GM18858 (cell line): Measurements from ENCODE around the gene SPOCK1.

Experiments used
- ATAC-seq: cut with Tn5 transposase; IDR thresholded peaks from one replicate; pipeline ENCODE4 v1.9.1; 2021; ENCODE audit not compliant: unreplicated experiment

Gene SPOCK1

DNA sequence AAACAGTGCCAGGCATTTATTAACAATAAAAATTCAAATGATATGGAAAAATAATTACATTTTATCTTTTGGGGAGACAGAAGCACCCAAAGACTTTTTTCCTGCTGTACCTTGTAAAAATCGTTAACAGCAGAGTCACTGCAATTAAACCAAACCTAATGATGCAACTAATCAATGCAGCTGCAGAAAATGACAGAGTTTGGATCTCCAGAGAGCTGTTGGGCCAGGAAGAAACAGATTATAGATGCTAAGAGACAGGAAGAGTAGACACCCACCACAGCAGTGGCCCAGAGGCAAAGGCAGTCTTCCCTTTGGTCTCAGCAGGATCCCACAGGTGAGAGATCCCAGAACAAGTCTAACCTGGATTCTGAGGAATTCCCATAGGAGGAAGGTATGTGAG is 53.0 kb downstream of the SPOCK1 start:
- no peak for ATAC-seq

DNA sequence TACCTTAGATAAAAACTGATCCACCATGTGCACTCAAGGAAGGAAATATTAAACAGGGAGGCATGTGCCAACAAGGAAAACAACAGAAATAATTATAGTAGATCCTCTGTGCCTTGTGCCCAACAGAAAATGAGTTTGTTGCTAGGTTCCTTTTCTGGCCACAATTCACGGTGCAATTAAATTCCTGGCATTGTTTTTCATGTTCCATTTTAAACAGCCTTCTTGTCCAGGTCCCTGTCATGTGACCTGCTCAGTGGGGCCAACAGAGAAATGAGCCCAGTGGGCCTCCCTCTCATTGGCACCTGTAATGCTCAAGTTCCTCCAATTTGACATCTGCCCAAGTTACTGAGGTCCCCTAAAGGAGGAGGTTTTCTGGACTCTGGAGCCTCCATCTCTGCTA is 56.5 kb downstream of the SPOCK1 start:
- no peak for ATAC-seq

DNA sequence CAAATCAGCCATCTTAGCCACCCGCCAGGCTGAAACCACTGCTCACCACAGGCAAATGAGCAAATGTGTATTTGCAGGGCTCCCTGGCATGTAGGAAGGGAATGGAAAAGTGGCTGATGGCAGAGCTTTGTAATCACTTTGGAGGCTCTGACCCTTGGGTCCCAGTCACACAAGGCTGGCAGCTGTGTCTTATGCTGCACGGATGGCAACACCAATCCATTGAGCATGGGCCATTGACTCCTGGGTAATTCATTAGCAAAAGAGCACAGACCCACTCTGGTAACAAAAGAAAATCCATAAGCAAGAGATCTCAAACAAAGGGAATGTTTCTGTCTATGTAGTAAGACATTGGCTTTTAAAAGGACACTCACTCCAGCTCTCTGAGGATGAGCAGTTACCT is 57.6 kb downstream of the SPOCK1 start:
- ATAC-seq: no peak

GRCh38 chr5:137440795-137441194 is 58.3 kb downstream of the SPOCK1 start:
- no peak for ATAC-seq

GRCh38 chr5:137439645-137440044 is 59.5 kb downstream of the SPOCK1 start:
- ATAC-seq: no peak

DNA sequence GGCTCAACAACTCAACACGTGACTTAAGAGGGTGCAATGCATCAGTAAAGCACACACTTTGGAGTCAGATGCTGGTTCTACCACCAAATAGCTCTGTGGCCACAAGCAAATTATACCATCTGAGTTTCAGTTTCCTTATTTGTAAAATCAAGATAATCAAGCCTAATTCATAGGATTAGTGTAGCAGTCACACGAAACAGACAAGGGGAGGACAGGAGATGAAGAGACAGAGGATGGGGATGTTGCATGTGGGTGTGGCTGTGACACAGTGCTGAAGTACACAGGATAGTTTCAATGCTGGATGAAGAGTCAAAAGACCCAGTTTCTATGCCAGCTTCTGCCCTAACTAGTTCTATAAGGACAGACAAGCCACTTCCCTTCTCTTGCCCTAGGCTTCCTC is 60.2 kb downstream of the SPOCK1 start:
- no peak for ATAC-seq

DNA sequence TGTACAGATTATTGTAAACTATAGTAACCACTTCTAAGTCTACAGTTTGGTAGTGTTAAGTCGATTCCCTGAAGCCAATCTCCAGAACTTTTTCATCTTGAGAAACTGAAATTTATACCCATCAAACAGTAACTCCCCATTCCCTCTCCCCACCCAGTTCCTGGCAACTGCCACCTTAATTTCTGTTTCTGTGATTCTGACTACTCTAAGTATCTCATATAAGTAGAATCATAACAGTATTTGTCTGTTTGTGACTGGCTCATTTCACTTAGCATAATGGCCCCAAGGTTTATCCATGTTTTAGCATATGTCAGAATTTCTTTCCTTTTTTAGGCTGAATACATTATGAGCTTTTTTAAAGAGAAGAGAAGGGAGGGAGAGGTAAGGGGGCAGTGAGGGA is 61.4 kb downstream of the SPOCK1 start:
- ATAC-seq: no peak

GRCh38 chr5:137433539-137433938 is 65.6 kb downstream of the SPOCK1 start:
- ATAC-seq: no peak

DNA sequence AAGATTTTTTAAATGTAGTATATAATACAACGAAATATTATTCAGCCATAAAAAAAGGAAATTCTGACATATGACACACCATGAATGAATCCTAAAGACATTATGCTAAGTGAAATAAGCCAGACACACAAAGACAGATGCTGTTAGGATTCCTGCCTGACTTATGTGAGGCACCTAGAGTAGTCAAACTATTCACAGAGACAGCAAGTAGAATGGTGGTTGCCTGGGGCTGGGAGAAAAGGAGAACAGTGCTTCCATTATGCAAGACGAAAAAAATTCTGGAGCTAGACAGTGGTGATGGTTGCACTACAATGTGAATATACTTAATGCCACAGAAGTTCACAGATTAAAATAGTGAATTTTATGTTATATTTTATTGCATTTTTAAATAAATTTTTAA is 66.8 kb downstream of the SPOCK1 start:
- no peak for ATAC-seq

GRCh38 chr5:137431051-137431450 is 68.1 kb downstream of the SPOCK1 start:
- no peak for ATAC-seq

DNA sequence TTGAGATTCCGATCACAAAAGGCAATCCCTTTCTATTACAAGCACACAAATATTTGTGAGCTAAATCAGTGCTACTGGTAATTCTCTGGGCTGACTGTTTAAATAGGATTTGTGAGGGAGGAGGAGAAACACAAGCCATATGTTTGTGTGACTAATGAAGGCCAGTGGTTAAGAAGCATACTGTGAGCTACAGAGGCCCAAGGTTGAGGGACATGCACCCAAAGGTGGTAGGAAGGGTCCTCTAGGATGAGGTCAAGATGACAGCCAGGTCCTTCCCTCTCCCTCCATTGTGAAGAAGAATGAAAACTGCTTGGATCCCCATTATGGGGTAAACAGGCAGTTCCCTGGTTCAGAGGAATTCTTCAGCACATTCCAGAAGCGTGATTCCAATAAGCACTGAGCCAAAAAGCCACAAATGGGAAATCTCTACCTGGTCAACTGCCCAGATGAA is 83.9 kb downstream of the SPOCK1 start:
- no peak for ATAC-seq

DNA sequence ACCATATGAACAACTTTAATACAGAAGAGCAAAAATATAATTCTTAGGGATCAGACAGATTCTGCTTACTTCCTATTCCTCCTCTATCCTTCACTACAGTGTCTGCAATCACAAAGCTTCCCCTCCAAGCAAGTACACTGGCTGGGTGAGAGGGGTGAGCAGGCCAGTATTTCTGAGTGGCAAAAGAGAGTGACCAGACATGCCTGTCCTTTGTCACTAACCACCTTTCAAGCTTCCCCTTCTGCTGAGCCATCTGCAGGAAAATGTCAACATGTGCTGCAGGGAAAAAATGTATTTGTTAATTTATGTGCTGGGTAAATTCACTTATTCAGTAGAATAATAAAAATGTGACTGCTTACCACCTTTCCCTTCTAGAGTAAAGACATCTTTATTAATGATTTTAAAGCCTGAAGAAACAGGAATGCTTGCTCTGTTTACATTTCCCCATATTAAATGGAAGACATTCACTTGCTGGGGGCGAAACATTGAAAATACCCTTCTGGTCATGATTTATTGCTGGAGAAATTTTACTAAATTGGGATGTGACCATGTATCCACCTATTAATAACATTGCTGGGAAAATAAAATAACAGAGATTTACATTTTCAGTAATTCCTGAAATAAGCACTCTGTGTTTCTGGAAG is 84.9 kb downstream of the SPOCK1 start:
- no peak for ATAC-seq

- no peak for ATAC-seq
Observed at GRCh38 chr5:137412136-137412535, 87.0 kb downstream of the SPOCK1 start.

DNA sequence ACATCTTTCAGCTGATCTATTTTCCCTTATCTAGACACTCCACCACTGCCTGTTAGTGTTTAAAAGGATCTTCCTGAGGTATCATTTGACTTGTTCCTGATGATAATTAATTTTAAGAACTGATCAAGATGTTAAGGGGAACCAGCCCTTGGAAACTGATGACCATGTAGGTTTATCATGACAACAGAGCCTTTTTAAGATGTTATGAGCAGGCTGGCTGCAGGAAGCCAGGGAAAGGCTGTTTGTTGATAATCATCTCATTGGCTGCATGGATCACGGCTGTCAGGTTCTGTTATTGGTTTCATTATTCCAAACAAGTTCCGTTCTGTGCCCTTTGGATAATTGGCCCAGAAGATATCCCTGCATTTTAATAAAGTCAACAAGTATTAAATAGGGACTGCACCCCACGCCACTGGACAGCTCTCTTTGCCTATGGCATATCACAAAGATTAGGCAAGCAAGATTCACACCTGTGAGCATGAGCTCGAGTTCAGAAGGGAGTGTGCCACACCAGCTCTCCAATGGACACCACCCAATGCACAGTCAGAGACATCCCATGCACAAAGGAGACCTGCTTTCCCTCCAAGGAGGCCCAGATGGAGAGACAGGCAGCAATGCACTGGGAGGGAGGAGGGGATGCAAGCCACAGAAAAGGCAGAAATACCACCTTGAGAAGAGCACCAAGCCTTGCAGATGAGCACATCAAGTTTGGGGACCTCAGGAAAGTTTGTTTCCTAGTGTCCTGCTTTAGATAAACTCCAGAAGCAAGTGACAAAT is 88.7 kb downstream of the SPOCK1 start:
- no peak for ATAC-seq

DNA sequence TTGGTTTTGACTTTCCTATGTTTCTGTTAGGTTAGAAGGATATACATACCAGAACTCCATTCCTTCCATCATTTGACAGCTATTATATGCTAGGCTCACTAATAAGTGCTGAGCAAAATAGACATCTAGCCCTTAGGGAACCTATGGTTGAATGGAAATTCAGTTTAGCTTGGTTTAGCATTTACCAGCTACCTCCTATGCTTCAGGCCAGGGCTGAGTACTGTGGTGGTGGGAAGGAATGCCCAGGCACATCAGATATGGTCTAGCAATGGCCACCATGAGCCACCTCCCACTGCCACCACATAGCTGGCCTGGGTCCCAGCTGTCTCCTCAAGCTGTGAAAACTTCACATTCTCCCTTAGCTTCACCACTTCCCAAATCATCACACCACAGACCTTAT is 89.4 kb downstream of the SPOCK1 start:
- no peak for ATAC-seq

- no peak for ATAC-seq
Observed at GRCh38 chr5:137407090-137407489, 92.0 kb downstream of the SPOCK1 start.

DNA sequence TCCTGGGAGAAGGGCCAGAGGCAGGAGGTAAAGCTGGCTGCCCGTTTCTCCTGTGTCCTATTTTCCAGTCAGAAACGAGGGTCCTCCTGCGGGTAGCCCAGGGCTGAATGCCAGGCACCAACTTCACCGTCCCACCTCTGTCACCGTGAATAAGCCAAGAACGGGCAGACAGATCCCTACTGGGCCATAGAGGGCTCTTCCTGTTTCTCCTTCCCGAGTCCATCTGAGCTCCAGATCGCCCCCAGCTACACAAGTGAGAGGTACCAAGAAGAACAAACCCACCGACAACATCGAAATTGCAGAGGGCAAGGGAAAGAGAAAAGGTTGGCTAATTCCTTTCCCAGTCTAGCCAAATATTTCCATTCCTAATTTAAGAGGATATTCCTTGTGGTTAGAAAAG is 93.7 kb downstream of the SPOCK1 start:
- no peak for ATAC-seq

- no peak for ATAC-seq
Observed at GRCh38 chr5:137403869-137404268, 95.3 kb downstream of the SPOCK1 start.

DNA sequence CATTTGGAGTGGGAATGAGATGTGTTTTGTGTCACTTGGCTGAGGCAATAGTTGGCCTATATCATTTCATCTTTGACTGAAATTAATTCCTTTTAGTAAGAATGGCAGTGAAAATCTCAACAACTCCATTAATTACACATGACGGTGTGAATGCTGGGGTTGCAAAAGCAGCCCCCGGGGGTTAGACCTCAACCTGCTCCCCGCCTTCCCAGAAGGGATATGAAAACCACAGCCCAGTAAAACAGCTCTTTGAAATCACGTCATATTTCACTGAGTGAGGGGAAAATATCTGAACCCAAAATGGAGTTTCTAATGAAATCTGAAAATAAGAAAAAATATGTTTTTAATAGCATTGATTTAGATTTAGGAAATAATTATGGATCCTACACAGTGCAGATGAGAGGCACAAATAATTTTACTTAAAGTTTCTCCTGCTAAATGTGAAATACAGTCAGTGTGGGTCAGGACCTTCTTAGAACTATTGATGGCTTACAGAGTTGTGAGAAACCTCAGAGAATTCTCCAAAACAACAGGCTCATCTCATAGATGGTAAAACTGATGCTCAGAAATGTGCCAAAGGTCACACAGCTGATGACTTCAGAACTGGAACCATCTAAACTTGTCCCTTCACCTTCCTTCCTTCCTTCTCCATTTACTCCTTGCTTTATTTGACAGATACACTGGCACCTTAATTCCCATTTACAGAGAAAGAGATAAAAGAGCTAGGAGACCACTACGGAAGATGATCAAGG is 96.5 kb downstream of the SPOCK1 start:
- ATAC-seq: no peak

GRCh38 chr5:137401946-137402345 is 97.2 kb downstream of the SPOCK1 start:
- no peak for ATAC-seq

GRCh38 chr5:137400571-137400970 is 98.6 kb downstream of the SPOCK1 start:
- no peak for ATAC-seq

DNA sequence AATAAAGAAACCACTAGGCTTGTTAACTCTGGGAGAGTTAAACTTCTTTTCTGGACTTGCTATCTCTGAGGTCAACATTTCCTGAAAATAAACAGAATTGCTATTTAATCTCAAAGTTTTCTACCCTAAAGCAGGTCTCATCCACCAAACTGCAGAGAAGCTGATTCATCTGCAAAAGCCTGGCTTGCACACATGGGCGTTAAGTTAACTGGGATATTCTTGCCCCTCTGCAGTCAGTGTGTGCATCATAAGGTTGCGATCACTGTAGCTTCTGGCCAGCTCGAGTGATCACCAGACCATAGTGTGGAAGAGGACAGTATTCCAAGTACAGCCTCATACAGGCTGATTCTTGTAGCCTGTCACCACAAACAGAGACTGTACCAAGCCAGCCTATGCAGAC is 99.2 kb downstream of the SPOCK1 start:
- no peak for ATAC-seq
